ENCODE data around the gene FGF2.
"Not testable (repeated sequence)": the region's sequence is repeated elsewhere in the genome, so short reads cannot be mapped to it uniquely, and the experiment has no call there.

The FGF2 gene

GRCh38 chr4:122838034-122838433 lies 11.4 kb downstream of the FGF2 start:
- H3K4me3 ChIP-seq (ENCODE audit: low read length), result no peak overlapping the region

GRCh38 chr4:122842392-122842791 lies 15.8 kb downstream of the FGF2 start:
- H3K4me3 ChIP-seq (ENCODE audit: low read length), result no peak overlapping the region
- no peak for DNase-seq (ENCODE audit: low read depth, low spot score)

More at GRCh38 chr4:122838034-122838433, 11.4 kb downstream of the FGF2 start:
- no peak for DNase-seq (ENCODE audit: low read depth, low spot score)

- no peak for DNase-seq (ENCODE audit: low read depth, low spot score)
- H3K4me3 ChIP-seq (ENCODE audit: low read length), result no peak overlapping the region
These were observed 16.4 kb downstream of the FGF2 start for GRCh38 chr4:122842984-122843531.

- not testable (repeated sequence) for H3K4me3 ChIP-seq (ENCODE audit: low read length); DNase-seq (ENCODE audit: low read depth, low spot score)
These were observed 17.8 kb downstream of the FGF2 start for GRCh38 chr4:122844391-122844790.

- no peak overlapping the region for H3K4me3 ChIP-seq (ENCODE audit: low read length)
- no peak for DNase-seq (ENCODE audit: low read depth, low spot score)
These were observed 18.4 kb downstream of the FGF2 start for GRCh38 chr4:122845066-122845465.

- no peak for DNase-seq (ENCODE audit: low read depth, low spot score)
- H3K4me3 ChIP-seq (ENCODE audit: low read length), result no peak overlapping the region
These were observed 19.1 kb downstream of the FGF2 start for GRCh38 chr4:122845760-122846159.

GRCh38 chr4:122847931-122848330 lies 21.3 kb downstream of the FGF2 start:
- no peak overlapping the region for H3K4me3 ChIP-seq (ENCODE audit: low read length)
- no peak for DNase-seq (ENCODE audit: low read depth, low spot score)

GRCh38 chr4:122849789-122850188 lies 23.2 kb downstream of the FGF2 start:
- not testable (repeated sequence) for H3K4me3 ChIP-seq (ENCODE audit: low read length)

GRCh38 chr4:122851568-122851967 lies 24.9 kb downstream of the FGF2 start:
- H3K4me3 ChIP-seq (ENCODE audit: low read length), result no peak overlapping the region
- DNase-seq (ENCODE audit: low read depth, low spot score), result no peak

More at GRCh38 chr4:122849789-122850188, 23.2 kb downstream of the FGF2 start:
- DNase-seq (ENCODE audit: low read depth, low spot score), result not testable (repeated sequence)

- no peak overlapping the region for H3K4me3 ChIP-seq (ENCODE audit: low read length)
- DNase-seq (ENCODE audit: low read depth, low spot score), result no peak
These were observed 28.1 kb downstream of the FGF2 start for GRCh38 chr4:122854447-122855352.

GRCh38 chr4:122855353-122855890 lies 28.8 kb downstream of the FGF2 start:
- DNase-seq (ENCODE audit: low read depth, low spot score), result no peak
- no peak overlapping the region for H3K4me3 ChIP-seq (ENCODE audit: low read length)

- no peak overlapping the region for H3K4me3 ChIP-seq (ENCODE audit: low read length)
- no peak for DNase-seq (ENCODE audit: low read depth, low spot score)
These were observed 30.5 kb downstream of the FGF2 start for GRCh38 chr4:122857160-122857559.

GRCh38 chr4:122858705-122859104 lies 32.1 kb downstream of the FGF2 start:
- no peak overlapping the region for H3K4me3 ChIP-seq (ENCODE audit: low read length)
- DNase-seq (ENCODE audit: low read depth, low spot score), result no peak

- H3K4me3 ChIP-seq (ENCODE audit: low read length), result no peak overlapping the region
- no peak for DNase-seq (ENCODE audit: low read depth, low spot score)
These were observed 34.7 kb downstream of the FGF2 start for GRCh38 chr4:122861172-122861943.

GRCh38 chr4:122863639-122864038 lies 37.0 kb downstream of the FGF2 start:
- DNase-seq (ENCODE audit: low read depth, low spot score), result no peak
- no peak overlapping the region for H3K4me3 ChIP-seq (ENCODE audit: low read length)

GRCh38 chr4:122865425-122865824 lies 38.8 kb downstream of the FGF2 start:
- no peak overlapping the region for H3K4me3 ChIP-seq (ENCODE audit: low read length)
- no peak for DNase-seq (ENCODE audit: low read depth, low spot score)

- DNase-seq (ENCODE audit: low read depth, low spot score); H3K4me3 ChIP-seq (ENCODE audit: low read length): not testable (repeated sequence)
These were observed 41.6 kb downstream of the FGF2 start for GRCh38 chr4:122868235-122868634.

GRCh38 chr4:122873146-122873545 lies 46.5 kb downstream of the FGF2 start:
- no peak for DNase-seq (ENCODE audit: low read depth, low spot score)
- H3K4me3 ChIP-seq (ENCODE audit: low read length), result no peak overlapping the region

GRCh38 chr4:122873821-122874593 lies 47.4 kb downstream of the FGF2 start:
- DNase-seq (ENCODE audit: low read depth, low spot score), result no peak
- H3K4me3 ChIP-seq (ENCODE audit: low read length), result no peak overlapping the region

All from Jurkat, Clone E6-1 (cell line).